Activated CD4-positive, alpha-beta T cell treated with anti-CD3 and anti-CD28 coated beads, Interleukin-2, amount 10 ng/mL, durations not matched to agents 7 days and 5 days (primary cell): Measurements from ENCODE around the gene CZIB. TPM values are rescaled to one million over a fixed set of nuclear protein-coding genes. Genes with fewer than 3 reads are reported as not detected.

Source experiments
- CTCF ChIA-PET: fragments of 350-600 bp; sonication (Branson Sonifier 250); formaldehyde crosslinking; loops from one replicate; lab custom pipeline; 2021; ENCODE audit warnings: antibody characterized with exemption; lab: Charles Lee
- POLR2A ChIA-PET: fragments of 350-600 bp; sonication (Branson Sonifier 250); formaldehyde crosslinking; loops from one replicate; lab custom pipeline; 2021; ENCODE audit warnings: antibody characterized with exemption; lab: Charles Lee
- DNase-seq: peaks from one replicate; pipeline ENCODE4 v3.0.0-alpha.2; 2020
- H3K27ac Mint-ChIP-seq: one replicate; pipeline ENCODE4 v1.8.0; 2021; ENCODE audit warnings: mild to moderate bottlenecking, moderate library complexity, mixed read lengths
- H3K27me3 Mint-ChIP-seq: one replicate; pipeline ENCODE4 v1.8.0; 2021; ENCODE audit warnings: mixed read lengths
- H3K36me3 Mint-ChIP-seq: one replicate; pipeline ENCODE4 v1.8.0; 2021; ENCODE audit warnings: low read depth, mixed read lengths
- H3K4me1 Mint-ChIP-seq: one replicate; pipeline ENCODE4 v1.8.0; 2021; ENCODE audit warnings: mixed read lengths
- H3K4me3 Mint-ChIP-seq: one replicate; pipeline ENCODE4 v1.8.0; 2021; ENCODE audit warnings: mild to moderate bottlenecking, moderate library complexity, mixed read lengths
- H3K9me3 Mint-ChIP-seq: one replicate; pipeline ENCODE4 v1.8.0; 2021; ENCODE audit warnings: mixed read lengths
- total RNA-seq, 2 experiments: library from RNA; stranded (reverse); gene quantifications; one replicate each; pipeline ENCODE4 v1.2.3, GENCODE V29; 2021

CZIB gene
- total RNA-seq, 2 experiments from 2014 or later = 51.0 to 54.0 TPM

DNA sequence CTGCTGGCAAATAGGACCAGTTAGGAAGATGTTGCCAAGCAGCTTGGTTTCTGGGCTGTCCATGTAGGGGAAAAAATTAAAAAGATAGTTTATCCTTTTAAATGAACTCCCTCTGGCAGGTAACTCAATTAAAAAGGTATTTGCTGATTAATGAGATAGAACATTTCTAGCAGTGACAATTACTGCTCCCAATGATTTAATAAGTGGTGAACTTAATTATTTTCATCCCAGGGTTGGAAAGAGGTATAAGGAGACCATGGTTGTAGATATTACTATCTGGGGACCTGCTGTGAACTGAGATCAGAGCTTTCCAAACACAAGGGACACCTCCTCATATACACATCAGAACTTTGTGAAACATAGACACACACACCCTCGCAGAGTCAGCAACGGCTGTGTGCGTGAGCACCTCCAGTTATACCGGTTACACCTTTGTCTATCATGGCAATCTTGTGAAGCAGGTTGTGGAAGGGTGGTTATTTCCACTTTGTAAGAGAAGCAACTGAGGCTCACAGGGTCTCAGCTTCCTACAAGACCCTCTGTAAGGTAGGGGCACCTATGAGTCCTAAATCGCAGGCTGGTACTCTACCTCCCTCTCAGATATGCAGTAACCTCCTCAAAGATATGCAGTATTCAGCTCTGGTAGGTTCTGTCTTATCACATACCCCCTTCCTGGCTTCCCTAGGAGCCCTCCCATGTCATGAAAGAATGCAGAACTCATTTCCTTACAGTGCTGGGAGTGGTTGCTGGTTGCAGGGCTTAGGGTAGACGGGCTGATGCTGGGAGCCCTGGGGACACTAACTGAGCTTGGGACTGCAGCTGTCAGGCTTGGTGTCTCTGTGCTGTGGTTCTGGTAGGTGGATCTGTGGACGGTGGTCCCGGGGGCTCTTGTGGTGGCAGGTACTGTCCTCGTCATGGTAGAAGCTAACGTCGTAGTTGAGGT lies 36.3 kb upstream of the CZIB start:
- H3K4me3 Mint-ChIP-seq = no peak overlapping the region
- H3K27me3 Mint-ChIP-seq = no peaks in the 10 kb centered on the region
- no peaks in the 10 kb centered on the region for H3K9me3 Mint-ChIP-seq
- POLR2A ChIA-PET = no interaction called here
- CTCF ChIA-PET = interaction anchor here (1.2 kb wide), 1 partner anchor 22 kb away, joined by 4 read pairs; no protein-coding TSS in a partner anchor
- H3K4me1 Mint-ChIP-seq = no peaks in the 10 kb centered on the region
- DNase-seq = no peak
- H3K36me3 Mint-ChIP-seq = peaks cover 33% of the 10 kb centered on the region
- no peak overlapping the region for H3K27ac Mint-ChIP-seq

DNA sequence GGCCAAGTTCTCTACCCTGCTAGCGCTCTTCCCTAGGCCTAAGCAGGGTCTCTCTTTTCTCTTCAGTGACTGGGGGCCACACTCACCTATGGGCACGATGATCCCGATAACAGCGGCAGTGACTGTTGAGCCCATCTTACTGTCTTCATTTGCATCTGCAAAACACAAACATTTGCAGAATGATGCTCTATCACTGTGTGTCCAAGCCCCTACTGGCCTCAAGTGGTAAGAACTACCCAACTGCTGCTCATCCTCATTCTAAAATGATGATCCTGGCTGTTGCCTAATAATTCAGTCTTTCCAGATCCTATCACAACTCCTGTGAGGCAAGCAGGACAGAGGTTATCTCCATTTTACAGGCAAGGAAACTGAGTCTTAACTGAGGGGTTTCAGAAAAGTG lies 34.6 kb upstream of the CZIB start:
- H3K4me3 Mint-ChIP-seq = no peak overlapping the region
- peaks cover 35% of the 10 kb centered on the region for H3K36me3 Mint-ChIP-seq
- ChIA-PET CTCF (no interaction called here), POLR2A (no interaction called here)
- no peaks in the 10 kb centered on the region for H3K4me1 Mint-ChIP-seq
- H3K9me3 Mint-ChIP-seq = no peaks in the 10 kb centered on the region
- H3K27ac Mint-ChIP-seq = no peak overlapping the region
- H3K27me3 Mint-ChIP-seq = no peaks in the 10 kb centered on the region
- no peak for DNase-seq

- Mint-ChIP-seq H3K4me3 (no peak overlapping the region), H3K4me1 (no peaks in the 10 kb centered on the region), H3K9me3 (no peaks in the 10 kb centered on the region), H3K27me3 (no peaks in the 10 kb centered on the region), H3K36me3 (peaks cover 40% of the 10 kb centered on the region), H3K27ac (no peak overlapping the region)
- no peak for DNase-seq
- POLR2A ChIA-PET = no interaction called here
- CTCF ChIA-PET = interaction anchor here (0.6 kb wide), 1 partner anchor 85 kb away, joined by 3 read pairs; no protein-coding TSS in a partner anchor
Observed at GRCh38 chr1:53254011-53254640, 33.7 kb upstream of the CZIB start.

DNA sequence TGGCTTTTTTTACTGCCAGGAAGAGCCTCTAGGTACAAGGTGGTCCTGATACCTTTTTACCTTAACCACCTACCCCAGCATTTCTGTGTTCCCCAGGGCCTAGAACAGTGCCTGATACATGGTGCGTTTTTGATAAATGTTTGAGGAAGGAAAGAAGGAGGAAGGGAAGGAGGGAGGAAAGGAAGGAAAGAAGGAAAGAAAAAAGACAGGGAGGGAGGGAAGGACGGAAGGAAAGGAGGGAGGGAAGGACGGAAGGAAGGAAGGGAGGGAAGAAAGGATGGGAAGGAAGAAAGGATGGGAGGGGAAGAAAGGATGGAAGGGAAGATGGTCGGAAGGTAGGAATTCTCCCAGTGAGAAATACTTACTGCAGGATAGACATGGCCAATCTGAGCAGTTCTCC lies 29.9 kb upstream of the CZIB start:
- no peaks in the 10 kb centered on the region for H3K4me1 Mint-ChIP-seq
- ChIA-PET CTCF (no interaction called here), POLR2A (no interaction called here)
- no peak for DNase-seq
- peaks cover 32% of the 10 kb centered on the region for H3K36me3 Mint-ChIP-seq
- H3K4me3 Mint-ChIP-seq = no peak overlapping the region
- no peak overlapping the region for H3K27ac Mint-ChIP-seq
- no peaks in the 10 kb centered on the region for H3K9me3 Mint-ChIP-seq
- H3K27me3 Mint-ChIP-seq = no peaks in the 10 kb centered on the region

DNA sequence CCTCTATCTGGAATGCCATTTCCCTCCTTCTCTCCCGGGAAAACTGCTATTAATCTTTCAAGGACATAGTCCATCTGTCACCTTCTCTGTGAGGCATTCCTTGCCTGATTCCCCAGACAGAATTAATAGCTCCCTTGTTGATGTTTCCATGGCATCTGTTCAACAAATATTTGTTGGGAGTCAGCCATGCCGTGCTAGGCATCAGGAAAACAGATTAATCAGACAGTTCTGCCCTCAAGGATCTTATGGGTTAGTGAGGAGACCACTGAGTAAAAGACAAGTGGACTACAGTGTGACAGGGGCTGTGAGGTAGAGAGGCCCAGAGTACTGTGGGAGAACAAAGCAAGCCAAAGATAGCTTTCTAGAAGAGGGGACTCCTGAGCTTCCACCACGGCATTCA lies 29.3 kb upstream of the CZIB start:
- no peak overlapping the region for H3K4me3 Mint-ChIP-seq
- peaks cover 32% of the 10 kb centered on the region for H3K36me3 Mint-ChIP-seq
- POLR2A ChIA-PET = no interaction called here
- H3K27me3 Mint-ChIP-seq = no peaks in the 10 kb centered on the region
- H3K27ac Mint-ChIP-seq = no peak overlapping the region
- CTCF ChIA-PET = no interaction called here
- no peak for DNase-seq
- H3K4me1 Mint-ChIP-seq = no peaks in the 10 kb centered on the region
- H3K9me3 Mint-ChIP-seq = no peaks in the 10 kb centered on the region

- Mint-ChIP-seq H3K4me1 (no peaks in the 10 kb centered on the region), H3K27ac (no peak overlapping the region), H3K27me3 (no peaks in the 10 kb centered on the region), H3K36me3 (peaks cover 31% of the 10 kb centered on the region), H3K4me3 (no peak overlapping the region), H3K9me3 (no peaks in the 10 kb centered on the region)
- CTCF ChIA-PET = no interaction called here
- POLR2A ChIA-PET = no interaction called here
- no peak for DNase-seq
Observed at GRCh38 chr1:53246261-53247134, 26.1 kb upstream of the CZIB start.

DNA sequence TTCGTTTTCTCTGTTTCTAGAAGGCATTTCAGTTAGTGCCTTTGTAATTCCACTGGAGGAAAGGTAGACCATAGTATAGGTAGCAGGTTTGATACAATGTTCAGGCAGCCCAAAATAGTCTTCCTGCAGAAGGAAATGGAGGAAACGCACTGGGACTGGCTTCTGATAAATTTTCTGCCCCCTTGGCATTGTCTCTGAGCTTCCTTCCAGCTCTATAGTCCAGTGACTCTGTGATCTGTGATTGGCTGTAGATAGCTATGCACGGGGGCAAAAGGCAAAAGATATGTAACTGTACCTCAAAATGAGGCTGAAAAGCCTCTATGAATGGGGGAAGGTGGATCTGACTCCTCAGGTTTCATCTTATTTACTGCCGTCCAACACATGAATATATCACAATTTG lies 23.7 kb upstream of the CZIB start:
- Mint-ChIP-seq H3K36me3 (peaks cover 16% of the 10 kb centered on the region), H3K9me3 (no peaks in the 10 kb centered on the region), H3K4me3 (no peak overlapping the region), H3K27me3 (no peaks in the 10 kb centered on the region), H3K27ac (no peak overlapping the region), H3K4me1 (peaks cover 2% of the 10 kb centered on the region)
- POLR2A ChIA-PET = interaction anchor here (0.6 kb wide), 1 partner anchor 196 kb away, joined by 3 read pairs; no protein-coding TSS in a partner anchor
- DNase-seq = no peak
- CTCF ChIA-PET = no interaction called here

DNA sequence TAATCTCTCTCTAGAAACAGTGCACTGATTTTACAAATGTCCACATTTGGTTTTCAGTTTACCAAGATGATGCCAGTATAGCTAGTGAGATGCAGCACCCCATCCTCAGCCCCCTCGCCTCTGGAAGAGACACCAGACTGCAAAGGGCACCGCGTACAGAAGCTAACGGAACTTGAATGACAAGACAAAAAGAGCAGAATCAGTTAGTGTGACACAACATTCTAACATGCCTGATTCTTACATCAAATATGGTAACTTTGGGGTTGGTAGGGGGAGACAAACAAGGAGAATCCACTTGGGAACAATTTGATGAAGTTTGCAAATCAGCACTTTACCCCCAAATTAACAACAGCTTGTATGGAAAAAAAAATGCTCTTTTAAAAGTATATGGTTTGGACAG lies 21.9 kb upstream of the CZIB start:
- no peaks in the 10 kb centered on the region for H3K9me3 Mint-ChIP-seq
- H3K4me3 Mint-ChIP-seq = no peak overlapping the region
- ChIA-PET POLR2A (no interaction called here), CTCF (no interaction called here)
- peaks cover 17% of the 10 kb centered on the region for H3K4me1 Mint-ChIP-seq
- H3K27ac Mint-ChIP-seq = no peak overlapping the region
- H3K27me3 Mint-ChIP-seq = no peaks in the 10 kb centered on the region
- DNase-seq = no peak
- peaks cover 15% of the 10 kb centered on the region for H3K36me3 Mint-ChIP-seq

- ChIA-PET CTCF (interaction anchor here (0.6 to 1.1 kb wide), 2 partner anchors 20 to 863 kb away, joined by 3 to 6 read pairs; no protein-coding TSS in a partner anchor), POLR2A (no interaction called here)
- Mint-ChIP-seq H3K9me3 (no peaks in the 10 kb centered on the region), H3K27me3 (no peaks in the 10 kb centered on the region), H3K27ac (no peak overlapping the region), H3K4me3 (no peak overlapping the region), H3K36me3 (peaks cover 11% of the 10 kb centered on the region), H3K4me1 (peaks cover 18% of the 10 kb centered on the region)
- DNase-seq = no peak
Observed at GRCh38 chr1:53241828-53242227, 21.4 kb upstream of the CZIB start.

- POLR2A ChIA-PET = no interaction called here
- Mint-ChIP-seq H3K4me3 (peak within 1 kb of the TSS; percentile 95), H3K27me3 (no peaks in the 10 kb centered on the region), H3K36me3 (peaks cover 23% of the 10 kb centered on the region), H3K9me3 (no peaks in the 10 kb centered on the region), H3K27ac (peak within 1 kb of the TSS; percentile 95), H3K4me1 (peaks cover 31% of the 10 kb centered on the region)
- peak; percentile 92 for DNase-seq
- CTCF ChIA-PET = interaction anchor here (1.3 kb wide), 1 partner anchor 27 kb away, joined by 3 read pairs; no protein-coding TSS in a partner anchor
Observed at GRCh38 chr1:53238197-53239155, 18.0 kb upstream of the CZIB start, which contains the start of gene MAGOH. TSS of gene MAGOH (minus strand) at chr1:53238518. CDS start at chr1:53238448, 70 bp downstream.

- peak overlapping the region; percentile 95 for H3K4me3 Mint-ChIP-seq
- H3K27ac Mint-ChIP-seq = peak overlapping the region; percentile 95
- H3K4me1 Mint-ChIP-seq = peaks cover 31% of the 10 kb centered on the region
- H3K27me3 Mint-ChIP-seq = no peaks in the 10 kb centered on the region
- peaks cover 29% of the 10 kb centered on the region for H3K36me3 Mint-ChIP-seq
- H3K9me3 Mint-ChIP-seq = no peaks in the 10 kb centered on the region
- CTCF ChIA-PET = interaction anchor here (0.7 to 1.3 kb wide), 2 partner anchors 26 to 68 kb away, joined by 3 read pairs; no protein-coding TSS in a partner anchor
- POLR2A ChIA-PET = interaction anchor here (0.6 kb wide), 1 partner anchor 9 kb away, joined by 10 read pairs; no protein-coding TSS in a partner anchor
- no peak for DNase-seq
Observed at GRCh38 chr1:53237638-53238037, 17.2 kb upstream of the CZIB start.
